Activated CD4-positive, alpha-beta T cell treated with anti-CD3 and anti-CD28 coated beads, Interleukin-2, amount 50 U/mL, for 24 hours (primary cell): ENCODE measurements around the gene CD59.
A peak's percentile ranks its signal among the peaks of the same experiment; 100 is the strongest.
"Not testable (repeated sequence)": the region's sequence is repeated elsewhere in the genome, so short reads cannot be mapped to it uniquely, and the experiment has no call there.

Source experiments
- DNase-seq, 2 donors: peaks; one replicate each; pipeline ENCODE4 v3.0.0-alpha.2; 2020; ENCODE audit warnings: low read depth in 1 of 2, low spot score in 1 of 2

The CD59 gene

GRCh38 chr11:33743291-33743690 lies 7.1 kb upstream of the CD59 start:
- DNase-seq: no peak

DNA sequence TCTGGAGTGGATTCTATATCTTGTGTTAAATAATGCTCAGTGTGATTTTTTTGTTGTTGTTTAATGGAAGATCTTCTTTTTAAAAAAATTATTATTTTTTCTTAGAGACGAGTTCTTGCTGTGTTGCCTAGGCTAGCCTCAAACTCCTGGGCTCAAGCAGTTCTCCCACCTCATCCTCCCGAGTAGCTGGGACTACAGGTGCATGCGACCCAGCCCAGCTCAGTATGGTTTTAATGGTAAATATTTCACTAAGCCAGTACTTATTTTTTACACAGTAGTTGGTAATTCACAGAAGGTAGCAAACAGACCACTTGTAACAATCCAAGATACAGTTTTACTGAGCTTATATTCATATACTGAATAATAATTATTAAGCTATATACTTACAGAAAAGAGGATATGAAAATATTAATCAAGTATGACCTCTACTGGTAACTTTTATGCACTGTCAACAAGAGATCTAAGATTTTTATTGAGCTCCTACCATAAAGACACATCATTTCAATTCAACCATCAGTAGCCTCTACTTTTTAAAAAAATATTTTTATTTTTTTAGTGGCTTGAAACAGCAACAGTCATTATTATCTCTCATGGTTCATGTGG lies 6.1 kb upstream of the CD59 start:
- no peak for DNase-seq

DNA sequence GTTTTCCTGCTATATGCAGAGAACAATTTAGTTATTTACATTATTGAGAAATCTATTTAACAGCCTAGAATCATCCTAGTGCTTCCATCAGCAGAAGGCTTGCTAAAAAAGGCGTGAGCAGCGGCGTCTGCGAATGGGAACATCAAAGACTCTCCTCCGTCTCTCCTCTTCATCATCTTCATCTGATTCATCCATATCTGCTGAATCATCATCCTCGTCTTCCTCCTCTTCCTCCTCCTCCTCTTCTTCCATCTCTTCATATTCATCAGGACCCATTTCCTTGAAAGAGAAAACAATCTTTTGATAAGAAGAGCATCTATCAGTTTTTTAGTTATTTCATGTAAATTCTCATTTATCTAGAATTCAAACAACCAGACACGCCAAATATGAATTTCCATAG lies 5.6 kb upstream of the CD59 start:
- no peak for DNase-seq

- DNase-seq: no peak
Measured at GRCh38 chr11:33737362-33737821, 1.2 kb upstream of the CD59 start.

- peak in 1 of 2 donors; percentile 13 for DNase-seq
Measured at GRCh38 chr11:33735271-33736147, 714 bp downstream of the CD59 start.

GRCh38 chr11:33734441-33735270 lies 1.6 kb downstream of the CD59 start:
- no peak for DNase-seq

DNA sequence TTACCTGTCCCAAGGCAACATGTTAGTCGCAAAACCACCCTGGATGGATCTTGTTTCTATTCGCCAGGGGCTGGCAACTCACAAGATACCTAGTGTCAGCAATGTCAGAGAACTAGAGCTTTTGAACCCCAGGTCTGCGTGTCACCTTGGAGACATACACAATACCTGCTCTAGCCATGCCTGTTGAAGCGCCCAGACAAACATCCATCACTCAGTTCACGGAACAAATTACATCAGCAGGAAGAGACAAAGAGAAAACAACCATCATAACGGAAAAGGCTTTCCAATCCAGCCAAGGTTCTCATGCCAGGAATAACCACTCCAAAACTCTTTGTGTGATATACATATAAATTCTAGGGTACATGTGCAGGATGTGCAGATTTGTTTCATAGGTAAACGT lies 2.2 kb downstream of the CD59 start:
- no peak for DNase-seq

- peak in 1 of 2 donors; percentile 45 for DNase-seq
Measured at GRCh38 chr11:33731723-33732531, 4.3 kb downstream of the CD59 start.

GRCh38 chr11:33730716-33731115 lies 5.5 kb downstream of the CD59 start:
- DNase-seq: no peak

DNA sequence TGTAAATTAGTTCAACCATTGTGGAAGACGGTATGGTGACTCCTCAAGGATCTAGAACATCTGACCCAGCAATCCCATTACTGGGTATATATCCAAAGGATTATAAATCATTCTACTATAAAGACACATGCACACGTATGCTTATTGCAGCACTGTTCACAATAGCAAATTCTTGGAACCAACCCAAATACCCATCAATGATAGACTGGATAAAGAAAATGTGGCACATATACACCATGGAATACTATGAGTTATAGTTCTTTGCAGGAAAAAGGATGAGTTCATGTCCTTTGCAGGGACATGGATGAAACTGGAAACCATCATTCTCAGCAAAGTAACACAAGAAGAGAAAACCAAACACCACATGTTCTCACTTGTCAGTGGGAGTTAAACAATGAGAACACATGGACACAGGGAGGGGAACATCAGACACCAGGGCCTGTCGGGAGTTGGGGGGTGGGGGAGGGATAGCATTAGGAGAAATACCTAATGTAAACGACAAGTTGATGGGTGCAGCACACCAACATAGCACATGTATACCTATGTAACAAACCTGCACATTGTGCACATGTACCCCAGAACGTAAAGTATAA lies 7.1 kb downstream of the CD59 start:
- not testable (repeated sequence) for DNase-seq

DNA sequence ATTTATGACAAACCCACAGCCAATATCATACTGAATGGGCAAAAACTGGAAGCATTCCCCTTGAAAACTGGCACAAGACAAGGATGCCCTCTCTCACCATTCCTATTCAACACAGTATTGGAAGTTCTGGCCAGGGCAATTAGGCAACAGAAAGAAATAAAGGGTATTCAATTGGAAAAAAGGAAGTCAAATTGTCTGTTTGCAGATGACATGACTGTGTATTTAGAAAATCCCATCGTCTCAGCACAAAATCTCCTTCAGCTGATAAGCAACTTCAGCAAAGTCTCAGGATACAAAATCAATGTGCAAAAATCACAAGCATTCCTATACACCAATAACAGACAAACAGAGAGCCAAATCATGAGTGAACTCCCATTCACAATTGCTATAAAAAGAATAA lies 8.7 kb downstream of the CD59 start:
- DNase-seq: not testable (repeated sequence)

GRCh38 chr11:33725496-33725895 lies 10.7 kb downstream of the CD59 start:
- DNase-seq: no peak

GRCh38 chr11:33724644-33725035 lies 11.6 kb downstream of the CD59 start:
- no peak for DNase-seq

- no peak for DNase-seq
Measured at GRCh38 chr11:33723238-33723881, 12.9 kb downstream of the CD59 start.

DNA sequence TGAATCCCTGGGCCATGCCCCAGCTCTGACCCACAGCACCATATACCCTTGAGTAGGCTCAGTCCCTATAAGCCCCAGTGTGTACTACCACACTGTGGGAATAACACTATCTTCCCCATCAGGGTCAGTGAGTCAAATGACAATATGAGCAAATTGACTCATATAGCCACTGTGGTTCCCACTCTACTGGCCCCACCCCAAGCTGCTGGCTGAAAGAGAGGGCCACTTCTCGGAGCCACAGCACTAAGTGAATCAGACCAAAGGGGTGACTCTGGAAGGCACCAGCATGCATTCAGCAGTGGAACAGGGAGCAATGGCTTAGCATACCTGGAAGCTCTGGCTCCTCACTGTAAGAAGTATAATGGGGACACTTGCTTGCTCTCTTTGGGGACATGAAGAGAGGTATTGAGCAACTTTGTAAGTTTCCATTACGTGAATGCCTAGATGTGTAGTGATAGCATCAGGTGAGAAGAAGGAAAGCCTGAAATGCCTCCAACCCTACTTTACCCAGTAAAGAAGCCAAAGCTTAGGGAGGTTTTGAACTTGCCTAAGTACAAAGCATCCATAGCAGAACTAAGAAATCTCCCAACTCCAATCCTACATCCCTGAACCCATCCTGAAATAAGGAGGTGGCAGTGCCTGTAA lies 13.5 kb downstream of the CD59 start:
- DNase-seq: no peak

DNA sequence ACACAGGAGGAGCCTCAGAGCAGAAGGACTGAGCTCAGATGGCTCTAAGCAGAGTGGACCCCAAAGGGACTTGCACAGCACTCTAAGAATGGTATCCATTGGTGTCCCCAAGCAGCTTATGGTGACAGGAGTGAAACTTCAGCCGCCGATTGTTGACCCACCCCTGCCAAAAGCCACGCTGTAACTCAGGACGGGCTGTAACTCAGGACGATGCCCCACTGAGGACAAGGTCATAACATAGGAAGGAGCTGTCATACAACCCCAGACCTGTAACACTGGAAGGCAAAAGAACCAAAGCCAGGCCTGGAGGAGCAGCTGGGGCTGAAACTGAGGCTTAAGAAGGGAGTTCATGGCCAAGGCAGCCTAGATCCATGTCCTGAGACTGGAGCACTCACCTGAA lies 14.2 kb downstream of the CD59 start:
- no peak for DNase-seq

- no peak for DNase-seq
Measured at GRCh38 chr11:33721426-33721825, 14.8 kb downstream of the CD59 start.

- DNase-seq: no peak
Measured at GRCh38 chr11:33719587-33719986, 16.6 kb downstream of the CD59 start.

GRCh38 chr11:33718440-33718839 lies 17.8 kb downstream of the CD59 start:
- DNase-seq: no peak
